ENCODE data around the gene CENPH. TPM values are rescaled to one million over a fixed set of nuclear protein-coding genes. Genes with fewer than 3 reads are reported as not detected.
"Not testable (repeated sequence)": the region's sequence is repeated elsewhere in the genome, so short reads cannot be mapped to it uniquely, and the experiment has no call there.

CENPH gene
- total RNA-seq, 4 donors from 2014 or later: 1.3 to 6.3 (median 4.1) TPM

GRCh38 chr5:69250593-69250992 is 61.2 kb downstream of the CENPH start:
- H3K4me3 ChIP-seq: no peak overlapping the region
- whole genome bisulfite sequencing, 2 donors: 100% methylated on average over 2 of the region's 2 CpGs
- no peaks in the 10 kb centered on the region for H3K27me3 ChIP-seq
- H3K27ac ChIP-seq: no peak overlapping the region
- no peak for DNase-seq (ENCODE audit: low spot score in 2 of 2)
- TF ChIP-seq, protein P1, sequence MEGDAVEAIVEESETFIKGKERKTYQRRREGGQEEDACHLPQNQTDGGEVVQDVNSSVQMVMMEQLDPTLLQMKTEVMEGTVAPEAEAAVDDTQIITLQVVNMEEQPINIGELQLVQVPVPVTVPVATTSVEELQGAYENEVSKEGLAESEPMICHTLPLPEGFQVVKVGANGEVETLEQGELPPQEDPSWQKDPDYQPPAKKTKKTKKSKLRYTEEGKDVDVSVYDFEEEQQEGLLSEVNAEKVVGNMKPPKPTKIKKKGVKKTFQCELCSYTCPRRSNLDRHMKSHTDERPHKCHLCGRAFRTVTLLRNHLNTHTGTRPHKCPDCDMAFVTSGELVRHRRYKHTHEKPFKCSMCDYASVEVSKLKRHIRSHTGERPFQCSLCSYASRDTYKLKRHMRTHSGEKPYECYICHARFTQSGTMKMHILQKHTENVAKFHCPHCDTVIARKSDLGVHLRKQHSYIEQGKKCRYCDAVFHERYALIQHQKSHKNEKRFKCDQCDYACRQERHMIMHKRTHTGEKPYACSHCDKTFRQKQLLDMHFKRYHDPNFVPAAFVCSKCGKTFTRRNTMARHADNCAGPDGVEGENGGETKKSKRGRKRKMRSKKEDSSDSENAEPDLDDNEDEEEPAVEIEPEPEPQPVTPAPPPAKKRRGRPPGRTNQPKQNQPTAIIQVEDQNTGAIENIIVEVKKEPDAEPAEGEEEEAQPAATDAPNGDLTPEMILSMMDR (IDR thresholded peaks at IDR 0.05): no peak
- TF ChIP-seq POLR2A (IDR thresholded peaks at IDR 0.05) (no peak), EP300 (IDR thresholded peaks at IDR 0.05) (no peak)
- H3K36me3 ChIP-seq: peaks cover 0 to 16% (median 0%) of the 10 kb centered on the region in 3 donors
- H3K9me3 ChIP-seq: peaks cover 0 to 7% (median 0%) of the 10 kb centered on the region in 4 donors
- H3K4me1 ChIP-seq: no peaks in the 10 kb centered on the region

DNA sequence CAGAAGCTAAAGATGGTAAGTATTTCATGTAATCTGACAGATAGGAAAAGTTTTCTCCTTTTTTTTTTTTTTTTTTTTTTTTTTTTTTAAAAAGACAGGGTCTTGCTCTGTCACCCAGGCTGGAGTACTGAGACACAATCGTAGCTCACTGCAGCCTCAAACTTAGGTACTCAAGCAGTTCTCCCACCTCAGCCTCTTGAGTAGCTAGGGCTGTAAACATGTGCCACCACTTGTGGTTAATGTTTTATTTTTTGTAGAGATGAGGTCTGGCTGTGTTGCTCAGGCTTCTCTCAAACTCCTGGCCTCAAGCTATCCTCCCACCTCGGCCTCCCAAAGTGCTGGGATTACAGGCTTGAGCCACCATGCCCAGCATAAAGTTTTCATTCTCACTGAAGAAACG is 63.1 kb downstream of the CENPH start:
- no peak for DNase-seq (ENCODE audit: low spot score in 2 of 2)
- Histone ChIP-seq H3K36me3 (peaks cover 0 to 34% (median 0%) of the 10 kb centered on the region in 3 donors), H3K4me1 (no peaks in the 10 kb centered on the region), H3K27ac (no peak overlapping the region), H3K9me3 (peaks cover 0 to 7% (median 0%) of the 10 kb centered on the region in 4 donors), H3K27me3 (no peaks in the 10 kb centered on the region), H3K4me3 (no peak overlapping the region)
- 81 to 85% methylated on average over 3 of the region's 3 CpGs for WGBS, 2 donors
- no peak for TF ChIP-seq EP300 (IDR thresholded peaks at IDR 0.05)
- TF ChIP-seq, protein P1 (IDR thresholded peaks at IDR 0.05): no peak
- TF ChIP-seq POLR2A (IDR thresholded peaks at IDR 0.05): no peak

DNA sequence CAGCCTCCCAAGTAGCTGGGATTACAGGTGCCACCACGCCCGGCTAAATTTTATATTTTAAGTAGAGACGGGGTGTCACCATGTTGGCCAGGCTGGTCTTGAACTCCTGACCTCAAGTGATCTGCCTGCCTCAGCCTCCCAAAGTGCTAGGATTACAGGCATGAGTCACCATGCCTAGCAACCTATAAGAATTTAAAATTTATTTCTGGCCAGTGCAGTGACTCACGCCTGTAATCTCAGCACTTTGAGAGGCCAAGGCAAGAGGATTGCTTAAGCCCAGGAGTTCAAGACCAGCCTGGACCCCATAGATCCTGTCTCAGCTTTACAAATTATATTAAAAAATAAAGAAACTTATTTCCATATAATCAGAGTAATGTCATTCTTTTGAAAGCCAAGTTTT is 66.6 kb downstream of the CENPH start:
- WGBS, 2 donors: 89 to 94% methylated on average over 4 of the region's 4 CpGs
- H3K36me3 ChIP-seq: peaks cover 0 to 61% (median 0%) of the 10 kb centered on the region in 3 donors
- H3K27me3 ChIP-seq; H3K9me3 ChIP-seq; H3K4me1 ChIP-seq; H3K27ac ChIP-seq; DNase-seq (ENCODE audit: low spot score in 2 of 2); H3K4me3 ChIP-seq: not testable (repeated sequence)

- Histone ChIP-seq H3K27me3 (no peaks in the 10 kb centered on the region), H3K4me1 (no peaks in the 10 kb centered on the region), H3K27ac (no peak overlapping the region), H3K9me3 (no peaks in the 10 kb centered on the region), H3K36me3 (peaks cover 0 to 73% (median 0%) of the 10 kb centered on the region in 3 donors), H3K4me3 (no peak overlapping the region)
- WGBS, 2 donors: 96 to 100% methylated on average over 1 of the region's 1 CpG
- DNase-seq (ENCODE audit: low spot score in 2 of 2): no peak
- TF ChIP-seq, protein P1 (IDR thresholded peaks at IDR 0.05): no peak
- no peak for TF ChIP-seq POLR2A (IDR thresholded peaks at IDR 0.05)
- no peak for TF ChIP-seq EP300 (IDR thresholded peaks at IDR 0.05)
Measured at GRCh38 chr5:69257577-69257976, 68.2 kb downstream of the CENPH start.

Small RNAs within 50 kb of the gene (small RNA-seq; reads per million reads assigned to genes)
- not detected for gene SNORA50D

Other genes starting within 250 kb of the CENPH start
- gene SLC30A5, start 95.6 kb upstream of the CENPH start, total RNA-seq: 10 to 100 TPM; 43.3 to 60.1 (median 54.7) TPM
- gene CCNB1, start 22.4 kb upstream of the CENPH start, total RNA-seq: 10 to 100 TPM in 1 of 4 donors, 1 to 10 TPM in 3; 4.4 to 26.7 (median 6.5) TPM
- 10 to 100 TPM in 2 of 4 donors, 1 to 10 TPM in 2; 5.2 to 13.8 (median 11.2) TPM for gene CDK7, start 45.3 kb downstream of the CENPH start, total RNA-seq
- 10 to 100 TPM in 2 of 4 donors, 1 to 10 TPM in 2; 5.7 to 10.3 (median 8.3) TPM for gene CCDC125, start 143.2 kb downstream of the CENPH start, total RNA-seq
- 10 to 100 TPM in 2 of 4 donors, 1 to 10 TPM in 2; 8.4 to 40.8 (median 15.3) TPM for gene AK6, start 179.9 kb downstream of the CENPH start, total RNA-seq
- 10 to 100 TPM; 17.7 to 40.9 (median 29.8) TPM for gene TAF9, start 179.9 kb downstream of the CENPH start, total RNA-seq
- 10 to 100 TPM; 11.4 to 27.8 (median 19.0) TPM for gene RAD17, start 180.2 kb downstream of the CENPH start, total RNA-seq
- gene MARVELD2, start 225.5 kb downstream of the CENPH start, total RNA-seq: 1 to 10 TPM in 2 of 4 donors, under 1 TPM in 2; 0.59 to 1.3 (median 1.0) TPM

Data from tibial nerve (tissue), 4 donors.